HG02798 (cell line): ENCODE results near the gene DUOXA1.
"Not testable (repeated sequence)": the region's sequence is repeated elsewhere in the genome, so short reads cannot be mapped to it uniquely, and the experiment has no call there.

ENCODE experiments used
- ATAC-seq: cut with Tn5 transposase; IDR thresholded peaks from one replicate; pipeline ENCODE4 v1.9.1; 2021; ENCODE audit warnings: mild to moderate bottlenecking; ENCODE audit not compliant: unreplicated experiment, poor library complexity

Gene DUOXA1

DNA sequence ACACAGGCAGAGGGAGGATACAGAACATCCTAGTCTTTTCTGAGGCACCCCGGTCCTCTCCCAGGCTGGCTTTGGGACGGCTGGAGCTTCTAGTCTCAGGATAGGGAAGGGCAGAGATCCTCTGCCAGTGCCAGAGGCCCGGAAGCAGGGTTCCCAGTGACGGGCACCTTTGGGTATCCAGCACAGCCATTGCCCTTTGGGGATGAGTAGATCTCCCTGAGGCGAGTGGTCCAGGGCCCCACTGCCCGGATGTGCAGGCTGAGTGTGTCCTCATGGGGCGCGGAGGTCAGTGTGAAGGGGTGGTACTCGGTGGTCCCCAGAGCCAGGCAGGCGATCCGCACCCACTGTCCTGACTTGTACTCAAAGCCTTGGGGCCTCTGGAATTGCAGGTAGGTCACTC lies 34.0 kb downstream of the DUOXA1 start:
- ATAC-seq = no peak

DNA sequence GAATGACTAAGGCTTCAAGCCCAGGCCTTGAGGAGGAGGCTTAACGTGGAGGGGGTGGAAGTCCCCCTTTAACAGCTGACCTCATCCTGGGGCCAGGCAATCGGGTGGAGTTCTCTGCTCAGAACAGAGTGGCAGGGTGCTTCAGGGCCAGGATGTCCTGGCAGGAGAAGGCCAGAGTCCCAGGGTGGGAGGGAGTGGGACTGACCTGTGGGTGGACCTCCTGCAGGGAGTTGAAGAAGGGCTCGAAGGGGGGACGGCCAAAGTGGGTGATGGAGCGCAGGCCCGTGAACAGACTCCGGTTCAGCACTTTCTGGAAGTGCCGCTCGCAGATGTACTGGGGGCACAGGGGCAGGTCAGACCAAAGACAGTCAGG lies 35.3 kb downstream of the DUOXA1 start:
- no peak for ATAC-seq

DNA sequence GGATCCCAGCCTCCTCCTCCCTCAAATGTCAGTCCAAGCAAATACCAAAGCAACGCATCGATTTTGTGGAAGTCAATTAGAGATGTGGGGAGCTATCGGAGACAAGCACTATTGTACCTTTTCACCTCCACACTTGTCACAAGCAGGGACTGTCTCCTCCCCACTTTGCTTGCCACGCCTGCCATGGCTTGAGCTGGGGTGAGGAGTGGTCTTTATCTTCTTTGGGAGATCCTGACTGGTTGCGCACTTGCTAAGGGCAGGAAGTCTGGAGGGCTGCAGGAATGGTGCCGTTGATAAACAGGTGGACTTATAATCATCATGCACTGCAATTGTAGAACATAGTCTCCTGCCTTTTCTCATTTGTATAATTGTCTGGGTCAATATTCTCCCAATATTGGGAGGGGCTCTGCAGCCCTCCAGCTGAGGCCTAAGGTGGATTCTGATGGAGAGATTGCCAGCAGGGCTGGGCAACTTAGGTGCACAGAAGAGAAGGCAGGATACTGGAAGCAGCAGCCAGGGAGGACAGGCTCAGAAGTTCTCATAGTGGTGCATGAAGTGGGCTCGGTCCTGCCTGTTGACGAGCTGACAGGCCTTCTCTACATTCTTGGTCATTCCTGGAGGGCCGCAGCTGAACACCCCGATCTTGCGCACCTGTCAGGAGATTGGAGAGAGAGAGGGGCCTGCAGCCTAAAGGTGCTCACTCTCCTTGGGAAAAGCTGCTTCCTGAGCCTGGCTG lies 35.9 kb downstream of the DUOXA1 start:
- no peak for ATAC-seq

DNA sequence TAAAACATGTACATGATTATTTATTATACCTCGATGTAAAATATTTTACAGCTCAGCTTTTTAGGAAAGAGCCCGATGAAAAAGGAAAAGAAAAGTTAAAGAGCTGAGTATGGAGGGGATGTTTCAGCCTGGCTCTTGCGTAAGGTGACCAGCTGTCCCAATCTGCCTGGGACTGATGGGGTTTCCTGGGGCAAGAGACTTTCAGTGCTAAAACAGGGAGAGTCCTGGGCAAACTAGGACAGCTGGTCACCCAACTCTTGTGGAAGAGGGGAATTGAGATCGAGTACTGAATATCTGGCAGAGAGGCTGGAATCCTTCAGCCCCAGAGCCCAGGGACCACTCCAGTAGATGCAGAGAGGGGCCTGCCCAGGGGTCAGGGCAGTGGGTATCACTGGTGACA lies 36.7 kb downstream of the DUOXA1 start:
- ATAC-seq = no peak

DNA sequence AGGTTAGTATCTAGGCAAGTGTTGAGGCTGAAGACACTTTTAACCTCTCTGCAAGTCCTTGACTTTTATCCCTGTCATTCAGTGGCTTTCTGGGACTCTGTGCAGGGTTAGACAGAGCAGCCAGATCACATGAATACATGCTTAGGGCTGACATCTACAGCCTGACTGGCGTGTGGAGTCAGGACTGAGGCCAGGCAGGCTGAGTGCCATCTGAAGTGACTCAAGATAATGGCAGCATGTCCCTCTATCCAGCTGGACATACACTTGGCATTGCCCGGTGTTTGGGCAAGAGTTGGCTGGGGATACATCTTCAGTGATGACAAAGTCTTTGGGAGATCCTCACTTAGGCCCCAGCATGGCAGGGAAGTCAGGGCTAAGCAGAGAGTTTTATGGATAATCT lies 38.1 kb downstream of the DUOXA1 start:
- no peak for ATAC-seq

DNA sequence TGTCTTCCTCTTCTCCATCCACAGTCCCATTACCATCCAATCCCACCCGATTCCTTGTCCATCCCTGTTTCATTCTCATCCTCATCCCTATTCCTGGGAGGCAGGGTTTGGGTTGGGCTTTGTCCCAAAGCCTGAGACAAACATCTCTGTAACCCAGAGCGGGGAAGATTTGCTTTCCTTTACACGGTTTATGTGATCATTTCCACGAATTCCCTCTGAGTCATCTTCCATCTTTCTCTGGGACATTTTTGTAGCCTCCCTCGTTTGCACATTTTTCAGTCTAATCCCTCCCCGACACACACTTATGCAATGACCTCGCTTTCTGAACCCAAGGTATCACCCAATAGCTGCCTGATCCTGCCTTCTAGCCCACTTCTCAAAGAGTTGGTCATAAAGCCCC lies 38.5 kb downstream of the DUOXA1 start:
- ATAC-seq = no peak

DNA sequence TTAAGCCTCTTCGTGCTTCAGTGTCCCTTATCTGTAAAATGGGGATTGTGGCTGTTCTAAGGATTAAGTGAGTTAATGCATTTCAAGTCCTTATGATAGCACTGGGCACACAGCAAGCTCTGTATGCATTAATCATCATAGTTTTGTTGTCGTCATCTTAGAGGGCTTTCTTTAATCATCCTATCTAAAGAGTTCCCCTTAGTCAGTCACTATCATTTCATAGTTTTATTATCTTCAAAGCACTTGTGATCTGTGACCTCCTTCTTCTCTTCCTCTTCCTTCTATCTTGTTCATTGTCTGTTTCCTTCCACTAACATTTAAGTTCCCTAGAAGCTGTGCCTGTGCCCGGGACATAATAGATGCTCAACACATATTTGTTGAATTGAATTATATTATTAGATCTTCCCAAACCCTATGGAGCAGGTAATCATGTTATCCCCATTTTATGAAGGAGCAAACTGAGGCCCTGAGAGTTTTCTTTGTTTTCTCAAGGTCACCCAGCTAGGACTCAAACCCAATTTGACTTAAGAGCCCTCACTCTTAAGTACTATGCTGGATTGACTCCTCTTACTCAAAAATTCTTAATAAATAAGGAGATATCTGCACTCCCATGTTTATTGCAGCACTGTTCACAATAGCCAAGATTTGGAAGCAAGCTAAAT lies 39.8 kb downstream of the DUOXA1 start:
- no peak for ATAC-seq

DNA sequence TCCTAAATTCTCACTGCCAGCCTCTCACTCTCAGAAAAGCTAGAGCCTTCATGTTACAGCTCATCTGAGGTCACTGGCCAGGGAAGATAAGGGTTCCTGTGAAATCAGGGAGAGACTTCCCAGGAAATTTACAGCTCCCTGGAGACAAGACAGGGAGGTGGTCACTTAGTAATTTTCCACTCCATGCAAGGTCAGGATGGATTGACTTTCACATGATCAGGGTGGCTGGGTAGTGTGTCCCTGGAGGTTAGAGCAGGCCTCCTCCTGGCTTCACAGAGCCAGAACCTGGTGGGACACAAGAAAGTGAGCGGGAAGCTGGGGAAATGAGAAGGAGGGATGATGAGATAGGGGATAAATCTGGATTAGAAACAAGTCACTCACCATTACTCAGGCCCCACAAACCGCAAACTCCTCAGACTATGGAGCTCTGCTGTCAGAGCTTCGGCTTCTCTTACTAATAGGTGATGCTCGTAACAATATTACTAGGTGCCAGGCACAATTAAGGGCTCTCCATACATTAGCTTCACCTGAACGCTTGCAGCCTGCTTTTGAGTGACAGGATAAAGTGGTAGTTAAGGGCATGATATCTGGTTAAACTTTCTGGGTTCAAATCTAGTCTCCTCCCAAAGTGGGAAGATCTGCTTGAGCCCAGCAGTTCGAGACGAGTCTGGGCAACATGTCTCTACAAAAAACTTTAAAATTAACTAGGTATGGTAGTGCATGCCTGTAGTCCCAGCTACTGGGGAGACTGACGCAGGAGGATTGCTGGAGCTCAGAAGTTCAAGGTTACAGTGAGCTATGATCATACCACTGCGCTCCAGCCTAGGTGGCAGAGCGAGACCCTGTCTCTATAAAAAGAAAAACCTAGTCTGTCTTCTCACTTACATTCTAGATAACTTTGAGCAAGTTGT lies 40.6 kb downstream of the DUOXA1 start:
- no peak for ATAC-seq

DNA sequence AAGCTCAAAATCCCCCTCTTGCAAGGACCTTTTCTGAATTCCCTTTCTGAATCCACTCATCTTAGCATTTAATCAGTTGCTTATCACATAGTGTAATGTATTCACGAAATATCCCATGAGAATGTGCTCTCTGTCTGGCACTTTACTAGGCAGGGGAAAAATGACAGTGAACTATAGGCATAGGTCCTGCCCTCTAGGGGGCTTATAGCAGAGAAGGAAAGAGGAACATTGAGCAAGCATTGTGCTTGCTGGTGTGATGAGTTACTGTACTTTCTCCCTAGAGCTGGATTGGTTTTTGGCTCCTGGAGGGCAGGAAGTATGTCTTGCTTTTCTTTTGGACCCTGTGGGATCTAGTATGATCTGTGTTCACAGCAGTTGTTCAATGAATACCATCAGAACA lies 42.2 kb downstream of the DUOXA1 start:
- no peak for ATAC-seq

DNA sequence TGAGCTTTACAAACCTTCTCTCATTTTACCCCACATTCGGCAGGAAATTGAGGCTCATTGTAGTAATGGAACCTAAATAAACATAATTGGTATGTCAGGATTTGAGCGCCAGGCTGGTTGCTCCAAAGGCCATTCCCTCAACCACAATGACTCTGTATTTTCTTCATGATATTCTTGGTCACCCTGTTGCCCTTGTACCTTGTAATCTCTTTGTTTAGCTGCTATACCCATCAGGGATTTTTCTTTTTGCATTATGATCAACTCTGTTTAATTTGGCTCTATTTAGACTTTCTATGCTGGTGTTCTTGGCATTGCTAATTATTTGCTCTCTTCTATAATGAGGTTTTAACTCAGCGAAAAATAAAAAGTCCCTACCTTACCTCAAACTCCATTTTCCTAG lies 45.5 kb downstream of the DUOXA1 start:
- ATAC-seq = no peak

DNA sequence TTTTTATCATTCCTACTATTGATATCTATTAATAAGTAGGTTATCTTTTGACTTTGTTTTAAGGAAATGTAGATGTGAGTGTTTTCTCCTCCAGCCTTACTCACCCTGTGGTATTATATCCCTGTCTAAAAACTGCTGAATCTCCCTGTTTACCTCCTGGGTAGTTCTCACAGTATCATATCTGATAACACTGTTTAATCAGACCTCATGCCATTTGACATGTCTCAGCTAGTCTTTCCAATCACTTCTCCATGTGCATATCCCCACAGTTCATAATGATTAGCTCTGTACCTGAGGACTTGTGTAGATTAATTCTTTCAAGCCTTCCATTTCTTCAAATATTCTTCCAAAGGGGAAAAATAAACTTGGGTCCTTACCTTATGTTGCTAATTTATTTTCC lies 46.5 kb downstream of the DUOXA1 start:
- no peak for ATAC-seq

DNA sequence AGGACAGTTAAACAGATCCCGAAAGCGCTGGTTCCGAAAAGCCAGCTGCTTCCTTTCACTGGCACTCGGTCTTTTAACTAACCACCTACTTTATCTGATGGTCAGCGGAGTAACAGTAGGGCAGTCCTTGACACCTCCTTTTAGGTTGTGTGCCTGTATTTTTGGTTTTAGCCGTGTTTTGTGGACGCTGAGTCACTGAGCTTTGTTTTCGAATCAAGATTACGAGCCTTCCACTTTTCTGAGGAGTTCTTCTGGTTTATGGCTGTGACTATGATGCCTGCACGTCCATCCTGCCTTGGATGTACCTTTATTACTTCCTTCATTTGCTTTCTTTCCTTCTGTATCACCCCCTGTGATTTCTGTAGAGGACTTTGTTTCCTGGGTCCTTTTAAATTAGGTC lies 47.3 kb downstream of the DUOXA1 start:
- not testable (repeated sequence) for ATAC-seq

DNA sequence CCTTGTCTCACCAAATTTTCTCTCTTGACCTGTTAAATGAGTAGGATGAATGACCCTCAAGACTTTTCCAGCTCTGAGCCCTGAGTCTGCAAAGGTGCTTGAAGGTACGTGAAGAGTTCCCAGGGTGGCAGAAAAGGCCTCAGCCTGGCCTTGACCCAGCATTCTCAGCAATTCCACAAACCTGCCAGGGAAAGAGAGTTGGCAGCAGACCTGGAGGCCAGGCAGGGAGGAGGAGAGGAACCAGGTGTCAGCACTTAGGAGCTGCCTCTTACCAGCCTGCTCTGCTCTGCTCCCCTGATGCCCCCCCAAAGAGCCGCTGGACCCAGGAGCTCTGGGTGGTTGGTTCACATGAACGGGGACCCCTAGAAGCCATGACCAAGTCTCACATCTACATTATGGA lies 49.1 kb downstream of the DUOXA1 start:
- ATAC-seq = not testable (repeated sequence)

DNA sequence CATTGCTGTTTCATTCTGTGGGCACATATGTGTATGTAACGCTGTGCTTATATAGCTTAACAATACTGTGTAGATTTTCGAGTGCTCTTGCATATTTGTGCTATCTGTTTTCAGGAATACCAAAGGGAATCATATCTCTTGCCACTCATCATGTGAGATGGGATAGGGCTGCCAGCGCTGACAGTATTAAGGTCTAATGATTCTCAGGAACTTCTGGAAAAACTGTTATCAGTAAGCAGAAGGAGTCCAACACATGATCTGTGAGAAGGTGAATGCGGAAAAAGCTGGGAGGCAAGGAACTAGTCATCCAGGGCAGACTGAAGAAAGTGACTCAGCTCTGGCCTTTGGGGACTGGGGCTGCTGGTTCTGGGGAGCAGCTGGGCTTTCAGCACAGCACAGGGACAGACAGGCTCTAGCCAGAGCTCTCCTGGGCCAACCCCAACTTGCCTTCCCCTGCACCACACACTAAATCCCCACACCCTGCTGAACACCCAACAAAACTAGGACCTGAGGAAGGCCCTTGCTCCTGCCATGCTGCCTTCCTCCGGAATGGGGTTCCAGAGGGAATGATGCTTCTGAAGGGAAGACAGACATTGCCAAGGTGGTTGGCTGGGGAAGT lies 49.9 kb downstream of the DUOXA1 start:
- ATAC-seq = not testable (repeated sequence)

DNA sequence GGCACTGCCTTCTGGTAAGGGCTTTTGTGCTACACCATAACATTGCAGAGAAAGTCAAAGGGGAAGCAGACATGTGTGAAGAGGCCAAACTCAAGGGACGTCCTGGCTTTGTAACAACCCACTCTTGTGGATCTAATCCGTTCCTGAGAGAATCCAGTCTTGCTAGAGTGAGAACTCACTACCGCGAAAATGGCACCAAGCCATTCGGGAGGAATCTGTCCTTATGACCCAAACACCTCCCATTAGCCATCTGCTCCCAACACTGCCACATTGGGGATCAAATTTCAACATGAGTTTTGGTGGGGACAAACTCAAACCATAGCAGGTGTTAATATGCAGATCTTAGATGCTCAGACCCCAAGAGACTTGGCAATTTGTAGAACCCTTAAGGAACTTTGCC lies 50.5 kb downstream of the DUOXA1 start:
- ATAC-seq = not testable (repeated sequence)

DNA sequence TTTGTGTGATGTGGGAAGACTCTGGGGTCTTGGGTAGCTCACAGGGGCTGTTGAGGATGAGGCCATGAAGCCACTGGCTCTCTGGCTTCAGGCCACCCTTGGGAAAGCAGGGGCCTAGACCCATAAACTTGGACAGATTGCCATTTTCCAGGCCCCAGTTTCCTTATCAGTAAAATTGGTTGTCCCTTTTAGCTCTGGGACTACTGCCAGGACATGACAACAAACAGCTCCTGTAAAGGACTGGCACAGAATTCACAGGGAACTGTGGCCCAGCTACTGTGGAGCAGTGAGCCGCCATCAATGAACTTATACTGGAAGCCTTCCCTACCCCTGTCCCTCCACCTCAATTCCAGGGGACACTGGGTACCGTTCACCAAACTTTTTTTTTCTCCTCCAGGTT lies 52.3 kb downstream of the DUOXA1 start:
- ATAC-seq = not testable (repeated sequence)

DNA sequence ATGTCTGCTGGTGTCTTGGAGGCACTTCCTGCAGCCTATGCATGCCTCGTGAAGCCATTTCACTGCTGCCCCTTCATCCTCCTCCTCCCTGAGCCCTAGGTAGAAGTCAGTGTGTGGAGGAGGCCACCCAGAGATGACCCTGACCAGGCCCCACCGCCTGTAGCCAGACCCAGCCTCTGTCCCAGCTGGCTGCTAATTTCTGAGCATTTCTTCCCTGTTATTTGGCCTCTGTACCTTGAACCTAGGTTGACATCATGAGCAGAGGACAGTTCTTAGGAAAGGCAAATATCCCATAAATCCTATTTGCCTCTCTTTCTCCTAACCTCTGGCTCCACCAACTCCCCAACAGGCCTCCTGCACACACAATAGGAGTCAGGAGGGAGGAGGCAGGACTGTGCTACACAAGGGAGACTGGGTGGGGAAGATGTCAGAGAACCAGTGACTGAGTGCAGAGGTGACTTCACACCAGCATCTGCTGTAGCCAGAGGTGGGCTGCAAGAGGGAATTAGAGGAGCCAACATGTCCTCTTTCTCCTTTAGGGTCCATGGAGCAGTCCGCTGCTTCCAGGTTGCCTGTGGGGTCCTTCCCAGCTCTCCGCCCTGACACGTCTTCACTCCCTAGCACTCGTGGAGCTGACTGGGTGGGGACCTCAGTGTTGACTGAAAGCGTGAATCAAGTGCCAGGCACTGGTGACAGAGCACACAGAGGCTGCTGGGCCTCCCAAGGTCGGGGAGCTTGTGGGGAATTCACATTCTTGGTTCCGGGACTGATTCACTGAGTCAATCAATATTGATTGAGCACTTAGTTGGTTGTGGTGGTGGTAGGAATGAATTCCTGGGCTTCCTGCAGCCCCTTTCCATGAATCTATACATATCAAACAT lies 54.0 kb downstream of the DUOXA1 start:
- ATAC-seq = not testable (repeated sequence)

DNA sequence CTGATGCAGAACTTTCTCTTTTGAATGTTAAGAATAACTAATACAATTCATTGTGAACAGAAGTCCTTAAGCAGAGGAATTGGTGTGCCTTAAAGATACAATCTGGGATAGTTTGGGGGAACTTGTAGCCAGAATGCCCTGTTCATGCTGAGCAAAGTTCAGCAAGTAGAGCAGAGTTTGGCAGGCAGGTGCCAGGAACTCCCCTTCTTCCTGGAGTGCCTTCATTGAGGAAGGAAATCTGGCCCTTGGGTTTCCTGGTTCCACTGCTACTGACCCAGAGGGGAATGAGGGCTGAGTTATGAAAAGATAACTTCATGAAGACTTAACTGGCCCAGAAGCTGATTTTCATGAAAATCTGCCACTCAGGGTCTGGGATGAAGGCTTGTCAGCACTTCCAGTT lies 56.1 kb downstream of the DUOXA1 start:
- ATAC-seq = not testable (repeated sequence)

DNA sequence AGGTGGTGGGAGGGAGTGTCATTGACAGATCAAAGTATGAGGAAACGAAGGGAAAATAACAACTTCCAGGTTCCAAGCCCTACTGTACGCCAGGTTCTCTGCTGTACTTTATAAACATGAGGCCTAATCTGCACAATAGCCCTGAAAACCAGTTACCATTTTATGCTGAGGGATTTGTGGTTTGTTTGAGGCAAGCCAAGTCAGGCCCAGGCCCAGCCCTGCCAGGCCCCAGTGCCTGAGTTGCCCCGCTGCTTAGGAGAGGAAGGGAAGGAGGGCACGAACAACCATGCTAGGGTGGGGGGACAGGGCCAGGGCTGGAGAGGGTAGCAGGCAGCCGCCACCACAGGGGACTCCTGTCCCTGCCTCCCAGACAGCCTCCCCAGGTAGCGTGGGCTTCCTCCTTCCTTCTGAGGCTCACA lies 59.7 kb downstream of the DUOXA1 start:
- not testable (repeated sequence) for ATAC-seq
